Raji (cell line): ENCODE data around the gene TTN.

Experiments
- POLR2A ChIP-seq: IDR thresholded peaks from 2 replicates; pipeline ENCODE4 v1.6.1; 2011; ENCODE audit warnings: low read depth, low read length, control low read depth; ENCODE audit not compliant: insufficient read depth

TTN gene

GRCh38 chr2:178827739-178828485 lies 20.7 kb upstream of the TTN start:
- TF ChIP-seq POLR2A, result no peak

- no peak for TF ChIP-seq POLR2A
Measured at GRCh38 chr2:178827111-178827510, 19.9 kb upstream of the TTN start.

GRCh38 chr2:178825183-178825582 lies 18.0 kb upstream of the TTN start:
- no peak for TF ChIP-seq POLR2A

- TF ChIP-seq POLR2A, result no peak
Measured at GRCh38 chr2:178824181-178824580, 17.0 kb upstream of the TTN start.

GRCh38 chr2:178819992-178820391 lies 12.8 kb upstream of the TTN start:
- no peak for TF ChIP-seq POLR2A

- TF ChIP-seq POLR2A, result no peak
Measured at GRCh38 chr2:178819147-178819875, 12.1 kb upstream of the TTN start.

GRCh38 chr2:178811901-178812300 lies 4.7 kb upstream of the TTN start:
- TF ChIP-seq POLR2A, result no peak

- no peak for TF ChIP-seq POLR2A
Measured at GRCh38 chr2:178811045-178811444, 3.8 kb upstream of the TTN start.

GRCh38 chr2:178810422-178810821 lies 3.2 kb upstream of the TTN start:
- TF ChIP-seq POLR2A, result no peak

- TF ChIP-seq POLR2A, result no peak
Measured at GRCh38 chr2:178806543-178806942, 680 bp downstream of the TTN start.

GRCh38 chr2:178805457-178805856 lies 1.8 kb downstream of the TTN start:
- TF ChIP-seq POLR2A, result no peak

- no peak for TF ChIP-seq POLR2A
Measured at GRCh38 chr2:178804791-178805190, 2.4 kb downstream of the TTN start.

- no peak for TF ChIP-seq POLR2A
Measured at GRCh38 chr2:178800510-178800909, 6.7 kb downstream of the TTN start.

- TF ChIP-seq POLR2A, result no peak
Measured at GRCh38 chr2:178799305-178799704, 7.9 kb downstream of the TTN start.

- TF ChIP-seq POLR2A, result no peak
Measured at GRCh38 chr2:178796079-178796677, 11.0 kb downstream of the TTN start.

- TF ChIP-seq POLR2A, result no peak
Measured at GRCh38 chr2:178787934-178788333, 19.3 kb downstream of the TTN start.

- no peak for TF ChIP-seq POLR2A
Measured at GRCh38 chr2:178787155-178787554, 20.1 kb downstream of the TTN start.

- TF ChIP-seq POLR2A, result no peak
Measured at GRCh38 chr2:178783889-178784288, 23.3 kb downstream of the TTN start.
